ENCODE results near the gene REEP2. TPM values are rescaled to one million over a fixed set of nuclear protein-coding genes. Genes with fewer than 3 reads are reported as not detected.

Gene REEP2
- polyA plus RNA-seq, 1 of the 3 experiments (the other 2 are of a cell fraction) = 31.2 TPM

- Histone ChIP-seq H3K79me2 (ENCODE audit: insufficient read depth) (peaks cover 12% of the 10 kb centered on the region; the same call in 1 of the 2 replicates), H3K9me2 (no peaks in the 10 kb centered on the region), H3K4me1 (ENCODE audit: control insufficient read depth in 1 of 2, insufficient read depth in 2 of 2, low read depth in 1 of 2, low read length in 1 of 2) (peaks cover 9 to 13% of the 10 kb centered on the region in 2 experiments; a peak in 1 of 4 replicates), H3K9ac (no peak overlapping the region), H4K20me1 (ENCODE audit: insufficient read depth) (peaks cover 37% of the 10 kb centered on the region), H3K27ac (ENCODE audit: low read depth in 2 of 2, low read length in 1 of 2) (no peak overlapping the region), H3K9me3 (no peaks in the 10 kb centered on the region), H3K27me3 (ENCODE audit: insufficient read depth) (no peaks in the 10 kb centered on the region), H3K36me3 (replicated peaks in 1 of 2; ENCODE audit: control insufficient read depth in 1 of 2, insufficient read depth in 2 of 2, low read length in 1 of 2) (peaks cover 0 to 13% of the 10 kb centered on the region in 2 experiments), H3K4me3 (ENCODE audit: low read depth in 2 of 2, low read length in 1 of 2) (no peak overlapping the region), H2AFZ (ENCODE audit: low read depth) (no peak overlapping the region), H3K4me2 (no peak overlapping the region), H3F3A (replicated peaks; ENCODE audit: insufficient read depth) (peaks cover 34% of the 10 kb centered on the region)
- 91% methylated on average over 3 of the region's 3 CpGs for WGBS (ENCODE audit: low lambda C conversion rate)
- CTCF ChIA-PET = interaction anchor here (2.1 to 3.6 kb wide), 2 partner anchors 21 to 33 kb away, joined by 7 to 14 read pairs; no protein-coding TSS in a partner anchor
- POLR2A ChIA-PET = no interaction called here
- TF ChIP-seq USF2 (IDR thresholded peaks at IDR 0.05; ENCODE audit: borderline replicate concordance, low read depth, low read length) = no peak
- TF ChIP-seq CHD2 (IDR thresholded peaks at IDR 0.05; ENCODE audit: low read length, partially characterized antibody) = no peak
- no peak for TF ChIP-seq FOXM1 (IDR thresholded peaks at IDR 0.05; ENCODE audit: low read depth)
- no peak for TF ChIP-seq FOSL2 (IDR thresholded peaks at IDR 0.05; ENCODE audit: borderline replicate concordance, low read depth)
- TF ChIP-seq YY1 (IDR thresholded peaks at IDR 0.05; ENCODE audit: low read depth) = no peak
- TF ChIP-seq SMC3 (IDR thresholded peaks at IDR 0.05; ENCODE audit: low read depth, low read length) = no peak
- TF ChIP-seq FOXJ3 (CRISPR knock-in tag; IDR thresholded peaks at IDR 0.05) = no peak
- no peak for TF ChIP-seq ELF1 (IDR thresholded peaks at IDR 0.05)
- no peak for TF ChIP-seq MXI1 (IDR thresholded peaks at IDR 0.05; ENCODE audit: low read depth, low read length)
- TF ChIP-seq CTCF (IDR thresholded peaks at IDR 0.05) = no peak
- no peak for TF ChIP-seq ZBTB33 (IDR thresholded peaks at IDR 0.05; ENCODE audit: borderline replicate concordance, low read depth)
- TF ChIP-seq EP300 (IDR thresholded peaks at IDR 0.05; ENCODE audit: borderline replicate concordance in 1 of 2, low read depth in 1 of 2, low read length in 1 of 2) = no peak
- TF ChIP-seq MEF2A (IDR thresholded peaks at IDR 0.05; ENCODE audit: borderline replicate concordance, low read depth) = no peak
- no peak for TF ChIP-seq NFIC (IDR thresholded peaks at IDR 0.05; ENCODE audit: borderline replicate concordance)
- DNase-seq = peak; percentile 31
Measured at GRCh38 chr5:138470322-138471051, 31.6 kb downstream of the REEP2 start.
